Measurements from ENCODE around the gene COQ9. TPM values are rescaled to one million over a fixed set of nuclear protein-coding genes. Genes with fewer than 3 reads are reported as not detected.

Gene COQ9
- total RNA-seq, 1 experiment from 2014 or later = 104 TPM

DNA sequence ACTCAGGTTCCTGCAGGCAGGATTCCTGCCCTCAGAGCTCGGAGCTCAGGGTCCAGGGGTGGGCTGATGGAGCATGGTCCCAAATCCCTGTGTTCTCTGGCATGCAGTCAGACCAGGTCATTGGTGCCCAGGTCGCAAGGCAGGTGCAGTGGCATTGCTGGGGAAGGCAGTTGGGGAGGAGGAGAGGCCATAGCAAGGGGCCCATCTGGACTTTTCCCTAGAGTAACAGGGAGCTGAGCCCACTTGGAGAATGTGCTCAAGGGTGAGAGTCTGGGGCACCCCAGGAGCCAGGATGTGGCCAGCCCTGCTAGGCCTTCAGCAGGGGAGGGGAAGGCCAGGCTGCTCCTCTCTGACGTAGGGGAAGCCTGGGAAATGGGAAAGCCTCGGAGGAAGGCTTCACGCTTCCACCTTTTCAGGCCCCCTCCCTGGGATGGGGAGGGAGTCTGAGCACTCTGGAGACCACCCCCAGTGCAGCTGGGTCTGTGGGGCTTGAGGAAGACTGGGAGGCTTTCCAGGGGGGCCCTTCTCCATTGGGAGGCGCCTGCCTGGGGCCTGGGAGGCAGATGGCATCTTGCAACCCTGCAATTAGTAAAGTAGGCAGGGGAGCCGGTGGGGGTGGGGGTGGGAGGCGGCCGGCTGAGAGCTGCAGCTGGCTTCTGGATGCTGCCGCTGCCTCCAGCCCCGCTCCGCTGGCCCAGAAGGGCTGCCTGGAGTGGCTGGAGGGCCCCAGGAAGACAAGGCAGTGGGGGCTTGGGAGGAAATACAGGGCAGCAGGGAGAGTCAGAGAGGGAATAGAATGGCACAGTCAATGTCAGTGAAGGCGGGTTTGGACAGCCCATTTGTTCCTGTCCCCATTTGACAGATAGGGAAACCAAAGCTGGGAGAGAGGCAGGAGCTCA lies 60.1 kb downstream of the COQ9 start:
- DNase-seq (ENCODE audit: extremely low read depth, low read depth) = no peak

DNA sequence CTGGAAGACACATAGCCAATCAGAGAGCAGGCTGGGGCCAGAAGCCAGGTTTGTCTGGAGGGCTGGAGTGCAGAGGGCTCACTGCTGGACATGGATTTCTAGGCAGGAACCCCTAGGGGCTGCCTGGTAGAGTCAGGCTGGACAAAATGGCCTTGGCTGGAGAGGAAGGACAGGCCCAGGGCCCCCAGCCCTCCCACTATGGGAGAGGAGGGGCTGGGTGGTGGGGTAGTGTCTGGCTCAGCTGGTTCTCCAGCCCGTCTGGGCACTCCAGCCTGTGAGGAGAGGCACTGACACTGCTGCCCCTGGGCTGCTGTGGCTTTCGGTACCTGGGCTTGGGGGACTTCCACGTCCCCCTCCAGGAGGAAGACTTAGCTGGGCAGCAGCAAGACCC lies 60.8 kb downstream of the COQ9 start:
- DNase-seq (ENCODE audit: extremely low read depth, low read depth) = no peak

DNA sequence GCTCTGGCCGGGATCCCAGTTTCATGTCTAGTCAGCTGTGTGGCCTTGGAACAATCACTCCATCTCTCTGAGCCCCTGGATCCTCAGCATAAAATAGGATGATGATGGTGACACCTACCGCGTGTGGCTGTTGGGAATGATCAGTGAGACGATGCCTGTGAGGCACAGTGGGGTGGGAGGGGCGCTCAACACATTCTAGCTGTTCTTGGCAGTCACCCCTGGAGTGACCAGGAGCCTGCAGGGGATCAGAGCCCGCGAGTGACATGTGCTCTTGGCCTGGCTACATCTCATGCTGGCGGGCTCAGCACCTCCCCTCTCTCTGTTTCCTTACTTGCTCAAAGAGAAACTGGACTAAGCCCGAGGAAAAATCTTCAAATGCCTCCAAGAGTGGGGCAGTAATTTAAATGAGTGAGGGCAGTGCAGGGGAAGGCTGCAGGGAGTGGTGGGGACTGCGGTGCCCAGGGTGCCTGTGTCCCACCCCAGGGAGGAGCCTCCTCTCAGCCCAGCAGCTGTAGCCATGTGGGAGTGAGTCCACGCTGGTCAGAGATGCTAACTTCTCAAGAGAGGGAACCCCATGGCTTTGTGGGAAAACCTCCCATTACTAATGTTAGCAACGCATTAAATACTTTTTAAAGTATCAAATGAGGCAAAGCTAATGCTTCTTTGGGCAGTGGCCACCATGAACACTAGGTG lies 62.1 kb downstream of the COQ9 start:
- no peak for DNase-seq (ENCODE audit: extremely low read depth, low read depth)

DNA sequence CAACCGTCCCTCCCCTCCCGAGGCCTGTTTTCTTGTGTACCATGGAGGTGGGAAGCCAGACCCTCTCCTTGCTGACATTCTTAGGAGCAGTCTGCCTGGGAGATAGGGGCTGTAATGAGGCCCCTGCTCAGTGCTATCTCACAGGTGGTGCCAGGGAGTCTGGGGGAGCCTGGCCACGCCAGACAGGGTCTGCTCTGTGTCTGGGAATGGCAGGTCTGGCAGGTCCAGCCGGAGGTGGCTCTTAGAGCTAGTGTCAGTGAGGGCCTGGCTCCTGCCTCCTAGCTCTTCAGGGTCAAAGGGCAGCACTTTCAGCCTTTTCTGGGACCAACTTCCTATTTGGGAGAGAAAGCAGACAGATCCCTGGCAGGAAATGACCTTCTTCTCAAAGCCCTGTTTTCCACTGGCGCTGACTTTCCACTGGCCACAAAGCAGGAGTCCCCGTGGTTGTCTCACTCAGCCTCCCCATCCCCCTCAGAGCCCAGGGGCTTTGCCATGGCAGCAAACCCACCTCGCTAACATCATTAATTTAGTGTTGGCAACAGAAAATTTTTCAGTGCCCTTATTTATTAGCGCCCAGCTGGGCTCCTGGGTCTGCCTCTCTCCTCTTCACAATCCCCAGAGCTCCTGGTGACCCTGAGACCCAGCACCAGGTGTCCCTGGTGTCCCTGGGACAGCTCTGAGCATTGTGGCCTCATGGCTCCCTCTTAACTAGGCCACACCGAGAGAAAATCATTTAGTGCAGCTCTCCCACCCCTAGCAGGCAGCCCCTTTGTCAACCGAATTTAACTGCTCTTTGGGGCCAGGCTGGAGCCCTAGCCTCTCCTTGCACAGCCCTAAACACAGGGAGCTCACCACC lies 63.0 kb downstream of the COQ9 start:
- DNase-seq (ENCODE audit: extremely low read depth, low read depth) = no peak

Other genes starting within 250 kb of the COQ9 start
- 111 and 121 TPM in 2 replicates for gene ARL2BP, start 202.2 kb upstream of the COQ9 start, total RNA-seq (2014; rRNA removed; shearing (Covaris generic))
- gene PLLP, start 162.8 kb upstream of the COQ9 start, total RNA-seq (2014; rRNA removed; shearing (Covaris generic)) = 0.58 and 2.1 TPM in 2 replicates
- gene CCL22, start 88.7 kb upstream of the COQ9 start, total RNA-seq (2014; rRNA removed; shearing (Covaris generic)) = not detected in 2 replicates
- gene CX3CL1, start 75.0 kb upstream of the COQ9 start, total RNA-seq (2014; rRNA removed; shearing (Covaris generic)) = not detected in 2 replicates
- not detected in 2 replicates for gene CCL17, start 42.7 kb upstream of the COQ9 start, total RNA-seq (2014; rRNA removed; shearing (Covaris generic))
- 107 and 112 TPM in 2 replicates for gene CIAPIN1, start 94 bp upstream of the COQ9 start, total RNA-seq (2014; rRNA removed; shearing (Covaris generic))
- gene POLR2C, start 15.2 kb downstream of the COQ9 start, total RNA-seq (2014; rRNA removed; shearing (Covaris generic)) = 153 and 166 TPM in 2 replicates
- 8.7 and 9.6 TPM in 2 replicates for gene DOK4, start 39.0 kb downstream of the COQ9 start, total RNA-seq (2014; rRNA removed; shearing (Covaris generic))
- gene CCDC102A, start 89.1 kb downstream of the COQ9 start, total RNA-seq (2014; rRNA removed; shearing (Covaris generic)) = 4.8 and 5.2 TPM in 2 replicates
- gene ADGRG5, start 95.2 kb downstream of the COQ9 start, total RNA-seq (2014; rRNA removed; shearing (Covaris generic)) = not detected in 2 replicates
- gene ADGRG1, start 181.2 kb downstream of the COQ9 start, total RNA-seq (2014; rRNA removed; shearing (Covaris generic)) = 15.1 and 20.2 TPM in 2 replicates
- gene ADGRG3, start 220.8 kb downstream of the COQ9 start, total RNA-seq (2014; rRNA removed; shearing (Covaris generic)) = 8.8 and 9.8 TPM in 2 replicates
- gene DRC7, start 247.3 kb downstream of the COQ9 start, total RNA-seq (2014; rRNA removed; shearing (Covaris generic)) = not detected in 2 replicates